Common myeloid progenitor, CD34-positive (primary cell): ENCODE measurements around the gene TMEM140.
A peak's percentile ranks its signal among the peaks of the same experiment; 100 is the strongest.

ENCODE experiments used
- CTCF ChIA-PET: fragments of 350-600 bp; sonication (Branson Sonifier 250); formaldehyde crosslinking; loops from one replicate; lab custom pipeline; 2021; ENCODE audit warnings: antibody characterized with exemption; lab: Charles Lee
- POLR2A ChIA-PET: fragments of 350-600 bp; sonication (Branson Sonifier 250); formaldehyde crosslinking; loops from one replicate; lab custom pipeline; 2021; ENCODE audit warnings: antibody characterized with exemption; lab: Charles Lee
- DNase-seq, 3 donors: peaks; one replicate each; pipeline versions ENCODE4 v3.0.0 to v3.0.0-alpha.2; 2013
- H3K27ac ChIP-seq, 2 experiments: 1 replicate in 1 of 2; 2 replicates in 1 of 2; pipeline ENCODE4 v1.7.0; 2013; ENCODE audit warnings: inconsistent platforms in 2 of 2, low read length in 2 of 2, mild to moderate bottlenecking in 2 of 2, low read depth in 1 of 2, moderate library complexity in 1 of 2; ENCODE audit not compliant: severe bottlenecking in 2 of 2, insufficient read depth in 1 of 2, poor library complexity in 1 of 2
- H3K27me3 ChIP-seq, 5 experiments: replicated peaks in 2 of 5; 1 replicate in 3 of 5; 2 replicates in 2 of 5; pipeline versions ENCODE4 v1.6.1 to v1.7.0; 2013; ENCODE audit warnings: low read length in 4 of 5, mild to moderate bottlenecking in 2 of 5, moderate library complexity in 2 of 5, inconsistent platforms in 1 of 5; ENCODE audit not compliant: insufficient read depth in 5 of 5, control insufficient read depth in 4 of 5
- H3K36me3 ChIP-seq, 4 experiments: 1 replicate in 2 of 4; 2 replicates in 2 of 4; pipeline versions ENCODE4 v1.6.1 to v1.7.0; 2013; ENCODE audit warnings: low read length in 3 of 4, control low read depth in 1 of 4, mild to moderate bottlenecking in 1 of 4; ENCODE audit not compliant: control insufficient read depth in 4 of 4, insufficient read depth in 4 of 4
- H3K4me1 ChIP-seq, 4 experiments: 1 replicate in 3 of 4; 2 replicates in 1 of 4; pipeline versions ENCODE4 v1.6.1 to v1.7.1; 2013; ENCODE audit warnings: low read length in 3 of 4, mild to moderate bottlenecking in 3 of 4, control low read depth in 1 of 4, inconsistent platforms in 1 of 4, moderate library complexity in 1 of 4; ENCODE audit not compliant: control insufficient read depth in 4 of 4, insufficient read depth in 4 of 4; ENCODE audit errors: control extremely low read depth in 1 of 4
- H3K4me3 ChIP-seq, 7 experiments: 1 replicate in 4 of 7; 2 replicates in 3 of 7; pipeline versions ENCODE4 v1.5.1 to v1.7.0; 2013; ENCODE audit warnings: mild to moderate bottlenecking in 7 of 7, low read length in 6 of 7, moderate library complexity in 6 of 7, inconsistent platforms in 2 of 7, low read depth in 2 of 7, control low read depth in 1 of 7; ENCODE audit not compliant: insufficient read depth in 4 of 7, control insufficient read depth in 1 of 7; ENCODE audit errors: extremely low read depth in 1 of 7
- H3K9me3 ChIP-seq, 5 experiments: 1 replicate in 4 of 5; 2 replicates in 1 of 5; pipeline versions ENCODE4 v1.6.1 to v1.7.1; 2013; ENCODE audit warnings: low read length in 4 of 5, mild to moderate bottlenecking in 2 of 5, inconsistent platforms in 1 of 5, low read depth in 1 of 5, moderate library complexity in 1 of 5; ENCODE audit not compliant: control insufficient read depth in 4 of 5, insufficient read depth in 2 of 5; ENCODE audit errors: control extremely low read depth in 1 of 5
- WGBS: methylation state at CpG from one replicate; pipeline ENCODE4 v1.1.5; 2013; ENCODE audit not compliant: insufficient coverage; 5-methylcytosine and 5-hydroxymethylcytosine counted together

The TMEM140 gene

DNA sequence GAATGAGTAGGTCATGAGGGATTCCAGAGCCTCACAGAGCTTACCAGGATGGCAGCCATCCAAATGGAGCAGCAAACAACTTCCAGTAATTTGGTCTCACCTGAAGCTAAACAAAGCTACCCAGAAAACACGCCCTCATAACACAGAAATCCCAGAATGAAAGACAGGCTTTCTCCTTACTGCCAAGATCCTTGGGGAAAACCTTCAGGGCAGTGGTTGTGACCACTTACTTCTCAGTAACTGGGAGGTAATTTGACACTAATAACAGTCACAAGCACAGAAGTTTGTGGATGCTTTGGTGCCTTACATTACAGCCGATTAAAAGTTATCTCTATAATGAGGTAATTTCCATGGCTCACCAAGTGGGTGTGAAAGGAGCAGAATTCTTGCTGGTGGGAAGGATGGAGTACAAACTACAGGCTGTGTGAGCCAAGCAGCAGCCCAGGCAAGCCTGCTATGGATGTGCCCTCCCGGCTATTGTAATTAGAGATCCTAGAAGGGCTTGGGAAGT is 53.0 kb downstream of the TMEM140 start:
- Histone ChIP-seq H3K36me3 (peaks cover 17 to 92% (median 68%) of the 10 kb centered on the region in 4 experiments), H3K9me3 (no peaks in the 10 kb centered on the region), H3K27ac (no peak overlapping the region), H3K4me3 (no peak overlapping the region), H3K27me3 (no peaks in the 10 kb centered on the region), H3K4me1 (peaks cover 0 to under 1% (median 0%) of the 10 kb centered on the region in 4 experiments)
- CTCF ChIA-PET, result no interaction called here
- no peak for DNase-seq
- WGBS, result 100% methylated on average over 1 of the region's 3 CpGs
- POLR2A ChIA-PET, result no interaction called here

DNA sequence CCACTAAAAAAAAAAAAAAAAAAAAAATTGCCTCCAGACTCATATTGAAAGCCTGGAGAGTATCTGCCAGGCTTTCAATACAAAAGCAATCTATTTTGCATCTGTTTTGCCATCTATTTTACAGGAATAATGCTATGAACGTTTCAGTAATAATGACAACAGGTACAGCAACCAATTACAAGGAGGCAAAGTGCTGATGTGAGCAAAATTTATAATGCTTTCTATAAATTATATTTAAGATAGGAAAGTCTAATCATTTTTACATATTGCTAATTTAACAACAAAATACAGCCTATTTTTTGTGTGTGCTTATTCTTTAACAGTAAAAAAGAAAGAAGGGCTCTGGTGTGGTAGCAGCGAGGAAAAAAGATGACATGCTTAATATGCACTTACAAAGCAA is 53.5 kb downstream of the TMEM140 start:
- CTCF ChIA-PET, result interaction anchor here (1.0 to 1.4 kb wide), 2 partner anchors 10 to 21 kb away, joined by 3 read pairs; partner anchors contain the start of gene WDR91
- H3K4me1 ChIP-seq, result peaks cover 0 to 5% (median 3%) of the 10 kb centered on the region in 4 experiments
- peaks cover 17 to 90% (median 66%) of the 10 kb centered on the region in 4 experiments for H3K36me3 ChIP-seq

DNA sequence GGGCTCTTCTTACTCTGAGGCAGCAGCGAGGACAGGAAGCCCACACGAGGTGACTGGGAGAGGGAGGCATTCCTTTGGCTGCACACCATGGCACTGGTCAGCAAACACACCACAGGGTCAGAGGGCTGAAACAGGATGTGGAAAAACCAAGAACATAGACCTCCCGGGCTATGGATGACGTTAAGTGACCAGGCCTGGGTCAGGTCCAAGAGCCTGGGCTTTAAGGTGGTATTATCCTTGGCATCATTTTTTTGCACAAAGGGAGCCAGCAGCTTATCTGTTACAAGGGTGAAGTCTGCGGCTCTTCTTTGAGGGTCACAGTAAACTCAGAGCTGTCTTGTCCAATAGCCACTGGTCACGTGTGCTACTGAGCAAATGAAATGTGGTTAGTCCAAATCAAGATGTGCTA is 56.5 kb downstream of the TMEM140 start:
- H3K27ac ChIP-seq, result no peak overlapping the region
- no peak for DNase-seq
- no peak overlapping the region for H3K4me3 ChIP-seq
- no peaks in the 10 kb centered on the region for H3K9me3 ChIP-seq
- ChIA-PET POLR2A (no interaction called here), CTCF (interaction anchor here (0.5 to 1.4 kb wide), 5 partner anchors 8 to 72 kb away, joined by 3 to 4 read pairs (median 4); partner anchors contain the start of gene CYREN)
- H3K36me3 ChIP-seq, result peaks cover 13 to 63% (median 46%) of the 10 kb centered on the region in 4 experiments
- H3K27me3 ChIP-seq, result no peaks in the 10 kb centered on the region
- peaks cover 24 to 34% (median 29%) of the 10 kb centered on the region in 4 experiments for H3K4me1 ChIP-seq
- WGBS, result 100% methylated on average over 5 of the region's 6 CpGs

More for the DNA sequence above, 53.5 kb downstream of the TMEM140 start:
- no peaks in the 10 kb centered on the region for H3K27me3 ChIP-seq
- H3K9me3 ChIP-seq, result no peaks in the 10 kb centered on the region
- DNase-seq, result no peak
- WGBS, result no CpG with 5 or more reads among the region's 2 CpGs
- POLR2A ChIA-PET, result no interaction called here
- H3K4me3 ChIP-seq, result no peak overlapping the region
- no peak overlapping the region for H3K27ac ChIP-seq

DNA sequence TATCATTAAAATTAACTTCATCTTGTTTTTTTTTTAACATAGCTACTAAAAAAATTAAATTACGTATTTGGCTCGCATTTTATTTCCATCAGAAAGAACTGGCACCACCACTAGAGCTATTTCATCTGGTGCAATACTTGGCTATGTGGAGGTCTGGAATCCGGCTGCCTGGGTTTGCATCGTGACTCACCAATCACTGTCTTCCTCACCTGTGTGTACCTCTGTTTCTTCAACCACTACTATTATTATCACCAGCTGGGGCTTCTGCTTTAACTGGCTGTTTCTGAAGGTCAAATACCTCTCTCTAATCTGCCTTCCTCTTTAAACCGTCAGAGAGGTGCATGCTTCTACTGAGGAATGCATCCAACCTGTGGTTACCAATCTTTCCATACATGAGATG is 57.0 kb downstream of the TMEM140 start:
- Histone ChIP-seq H3K27me3 (no peaks in the 10 kb centered on the region), H3K36me3 (peaks cover 12 to 57% (median 43%) of the 10 kb centered on the region in 4 experiments), H3K4me1 (peaks cover 27 to 40% (median 35%) of the 10 kb centered on the region in 4 experiments), H3K4me3 (no peak overlapping the region), H3K9me3 (no peaks in the 10 kb centered on the region), H3K27ac (no peak overlapping the region)
- no peak for DNase-seq
- WGBS, result 100% methylated on average over 5 of the region's 5 CpGs
- ChIA-PET POLR2A (no interaction called here), CTCF (interaction anchor here (0.9 to 1.4 kb wide), 4 partner anchors 8 to 39 kb away, joined by 3 to 4 read pairs (median 4); partner anchors contain the start of gene CYREN)

DNA sequence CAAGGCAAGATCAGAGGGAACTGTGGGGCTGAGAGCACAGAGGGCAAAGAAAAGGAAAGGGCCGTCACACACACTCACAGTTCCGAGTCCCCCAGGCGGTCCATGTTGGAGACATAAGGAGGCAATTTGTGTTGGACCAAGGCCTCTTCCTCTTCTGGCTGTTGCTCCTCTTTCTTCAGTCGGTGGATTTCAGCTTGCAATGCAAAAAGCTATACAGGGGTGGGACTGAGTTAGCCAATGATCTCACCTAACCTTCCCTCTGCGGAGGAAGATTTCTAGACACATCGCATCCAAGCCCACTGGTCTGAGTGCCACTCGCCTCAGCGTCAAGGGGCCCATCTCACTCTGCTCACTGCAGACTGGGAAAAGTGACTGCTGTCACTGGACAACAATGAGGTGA is 58.0 kb downstream of the TMEM140 start:
- WGBS, result 94% methylated on average over 6 of the region's 8 CpGs
- Histone ChIP-seq H3K9me3 (no peaks in the 10 kb centered on the region), H3K4me3 (no peak overlapping the region), H3K27me3 (no peaks in the 10 kb centered on the region), H3K4me1 (peaks cover 31 to 49% (median 42%) of the 10 kb centered on the region in 4 experiments), H3K36me3 (peaks cover 8 to 49% (median 35%) of the 10 kb centered on the region in 4 experiments), H3K27ac (no peak overlapping the region)
- CTCF ChIA-PET, result interaction anchor here (1.2 kb wide), 1 partner anchor 23 kb away, joined by 4 read pairs; no protein-coding TSS in a partner anchor
- DNase-seq, result no peak
- POLR2A ChIA-PET, result no interaction called here

DNA sequence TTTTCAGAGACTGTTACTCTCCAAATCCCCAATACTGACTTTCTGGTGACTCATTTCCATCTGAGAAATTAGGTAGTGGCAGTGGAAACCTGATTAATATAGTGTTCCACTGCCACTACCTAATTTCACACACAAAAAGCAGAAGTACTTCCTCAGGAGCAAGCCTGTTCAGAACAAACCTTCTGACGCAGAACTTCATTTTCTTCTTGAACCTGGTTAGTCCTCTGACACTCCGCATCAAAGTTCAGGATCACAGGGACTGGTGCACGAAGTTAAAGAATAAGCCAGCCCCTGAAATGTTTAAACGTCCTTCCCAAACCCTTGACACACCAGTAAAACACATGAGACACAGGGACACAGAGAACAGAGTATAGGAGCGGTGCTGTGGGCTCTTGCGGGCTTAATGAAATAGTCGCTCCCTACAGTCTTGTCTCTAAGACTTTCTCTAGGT is 59.1 kb downstream of the TMEM140 start:
- peak; percentile 48 to 88 (median 82) for DNase-seq
- Histone ChIP-seq H3K36me3 (peaks cover 7 to 39% (median 26%) of the 10 kb centered on the region in 4 experiments), H3K4me3 (peak overlapping the region in 3 of 7 experiments; percentile 10 to 32 (median 26)), H3K27ac (no peak overlapping the region), H3K9me3 (no peaks in the 10 kb centered on the region), H3K4me1 (peaks cover 31 to 53% (median 46%) of the 10 kb centered on the region in 4 experiments), H3K27me3 (no peaks in the 10 kb centered on the region)
- CTCF ChIA-PET, result no interaction called here
- WGBS, result 44% methylated on average over 7 of the region's 7 CpGs
- POLR2A ChIA-PET, result interaction anchor here (0.8 kb wide), 1 partner anchor 232 kb away, joined by 3 read pairs; no protein-coding TSS in a partner anchor
